HCT116 (cell line): ENCODE measurements around the gene ATRN. TPM values are rescaled to one million over a fixed set of nuclear protein-coding genes. Genes with fewer than 3 reads are reported as not detected.

Experiments used
- ATAC-seq: fragments of 200-7000 bp; cut with Tn5 transposase; 2 replicates; pipeline ENCODE4 v1.9.1; 2020; ENCODE audit warnings: mild to moderate bottlenecking, moderate library complexity
- BruUV-seq: library from RNA; stranded (reverse); fragments of 400-500 nt; replicated peaks from 2 replicates; lab custom pipeline; 2021; lab: Mats Ljungman, UMichigan
- CTCF ChIA-PET: fragments of 300-600 bp; sonication (Branson Sonifier 250); formaldehyde crosslinking; loops from one replicate; lab custom pipeline; 2021; ENCODE audit warnings: antibody characterized with exemption; lab: Charles Lee
- POLR2A ChIA-PET: fragments of 300-600, 350-600 bp; sonication (Branson Sonifier 250); formaldehyde crosslinking; loops from one replicate; lab custom pipeline; 2021; ENCODE audit warnings: antibody characterized with exemption; lab: Charles Lee
- RAD21 ChIA-PET, 2 experiments: fragments of 300-600 bp; sonication (Branson Sonifier 250); formaldehyde crosslinking; loops; one replicate each; lab custom pipeline; 2023; ENCODE audit warnings: low total read pairs in 2 of 2; ENCODE audit not compliant: uncharacterized antibody in 2 of 2, unreplicated experiment in 2 of 2, low non-redundant PET in 1 of 2; lab: Charles Lee
- DNase-seq: peaks from one replicate; pipeline ENCODE4 v3.0.0-alpha.2; 2010; ENCODE audit warnings: low read depth, low spot score
- H2AFZ ChIP-seq: fragments of 200-600 bp; shearing (Covaris generic), sonication (generic); 2 replicates; pipeline ENCODE4 v1.6.1; 2017; ENCODE audit warnings: low read depth, mixed run types, mixed read lengths, antibody characterized with exemption, low read length; ENCODE audit not compliant: poor library complexity, severe bottlenecking
- H3K27ac ChIP-seq: 2 replicates; pipeline ENCODE4 v1.5.1; 2012; ENCODE audit warnings: low read depth, low read length
- H3K27me3 ChIP-seq: fragments of 200-600 bp; sonication (generic); 2 replicates; pipeline ENCODE4 v1.6.1; 2016; ENCODE audit warnings: mixed run types, low read length, mixed read lengths; ENCODE audit not compliant: insufficient read depth
- H3K36me3 ChIP-seq, 2 experiments: fragments of 200-500 bp in 1 of 2; fragments of 200-600 bp in 1 of 2; sonication (Bioruptor generic) in 1 of 2; sonication (generic) in 1 of 2; 2 replicates each; pipeline versions ENCODE4 v1.5.1 to v1.6.1; 2014 to 2016; ENCODE audit warnings: low read length in 2 of 2, inconsistent platforms in 1 of 2, mixed read lengths in 1 of 2, mixed run types in 1 of 2; ENCODE audit not compliant: insufficient read depth in 2 of 2, control insufficient read depth in 1 of 2
- H3K4me1 ChIP-seq, 2 experiments: fragments of 200-600 bp in 1 of 2; sonication (generic) in 1 of 2; 2 replicates each; pipeline versions ENCODE4 v1.5.1 to v1.6.1; 2012 to 2017; ENCODE audit warnings: low read length in 2 of 2, inconsistent platforms in 1 of 2, mild to moderate bottlenecking in 1 of 2, mixed read lengths in 1 of 2, mixed run types in 1 of 2, moderate library complexity in 1 of 2; ENCODE audit not compliant: insufficient read depth in 2 of 2, control insufficient read depth in 1 of 2
- H3K4me2 ChIP-seq: fragments of 200-600 bp; sonication (generic); 2 replicates; pipeline ENCODE4 v1.6.1; 2017; ENCODE audit warnings: mixed run types, low read length, mixed read lengths
- H3K4me3 ChIP-seq, 2 experiments: fragments of 200-600 bp in 1 of 2; sonication (generic) in 1 of 2; replicated peaks in 1 of 2; 2 replicates each; pipeline ENCODE4 v1.5.1; 2011 to 2016; ENCODE audit warnings: low read length in 2 of 2, control low read depth in 1 of 2, low read depth in 1 of 2, mild to moderate bottlenecking in 1 of 2, mixed read lengths in 1 of 2, mixed run types in 1 of 2
- H3K79me2 ChIP-seq: fragments of 200-600 bp; sonication (generic); 2 replicates; pipeline ENCODE4 v1.6.1; 2017; ENCODE audit warnings: mild to moderate bottlenecking, mixed run types, low read length, moderate library complexity, mixed read lengths; ENCODE audit not compliant: insufficient read depth
- H3K9ac ChIP-seq: fragments of 200-600 bp; sonication (generic); 2 replicates; pipeline ENCODE4 v1.6.1; 2016; ENCODE audit warnings: low read length, mixed read lengths
- H3K9me2 ChIP-seq: fragments of 200-600 bp; sonication (generic), shearing (Covaris generic); 2 replicates; pipeline ENCODE4 v1.6.1; 2017; ENCODE audit warnings: mixed run types, mild to moderate bottlenecking, moderate library complexity; ENCODE audit not compliant: insufficient read depth
- H3K9me3 ChIP-seq, 2 experiments: fragments of 200-500 bp in 1 of 2; fragments of 200-600 bp in 1 of 2; sonication (Bioruptor generic) in 1 of 2; sonication (generic) in 1 of 2; 2 replicates each; pipeline ENCODE4 v1.6.1; 2014 to 2017; ENCODE audit warnings: low read length in 2 of 2, mixed read lengths in 2 of 2, inconsistent platforms in 1 of 2, low read depth in 1 of 2, mild to moderate bottlenecking in 1 of 2, mixed run types in 1 of 2, moderate library complexity in 1 of 2; ENCODE audit not compliant: control insufficient read depth in 1 of 2, insufficient read depth in 1 of 2
- H4K20me1 ChIP-seq: fragments of 200-600 bp; sonication (generic), shearing (Covaris generic); 2 replicates; pipeline ENCODE4 v1.6.1; 2017; ENCODE audit warnings: mixed run types, mild to moderate bottlenecking, moderate library complexity; ENCODE audit not compliant: insufficient read depth
- CBX3 ChIP-seq: IDR thresholded peaks from 2 replicates; pipeline ENCODE4 v1.6.1; 2012; ENCODE audit warnings: low read depth
- CEBPB ChIP-seq: IDR thresholded peaks from 2 replicates; pipeline ENCODE4 v1.6.1; 2012; ENCODE audit warnings: low read depth
- EGR1 ChIP-seq: IDR thresholded peaks from 2 replicates; pipeline ENCODE4 v1.6.1; 2012; ENCODE audit warnings: low read depth
- EZH2 ChIP-seq: fragments of 200-600 bp; sonication (generic); IDR thresholded peaks from 2 replicates; pipeline ENCODE4 v1.6.1; 2017; ENCODE audit warnings: antibody characterized with exemption, mixed run types
- FOSL1 ChIP-seq: IDR thresholded peaks from 2 replicates; pipeline ENCODE4 v1.6.1; 2012; ENCODE audit warnings: low read depth
- JUND ChIP-seq: IDR thresholded peaks from 2 replicates; pipeline ENCODE4 v1.6.1; 2012
- POLR2A ChIP-seq: IDR thresholded peaks from 2 replicates; pipeline ENCODE4 v1.7.0; 2011; ENCODE audit warnings: borderline replicate concordance; ENCODE audit not compliant: insufficient read depth, insufficient read length; ENCODE audit errors: extremely low read depth
- RAD21 ChIP-seq: IDR thresholded peaks from 2 replicates; pipeline ENCODE4 v1.6.1; 2012; ENCODE audit warnings: low read depth, mild to moderate bottlenecking
- SIN3A ChIP-seq: IDR thresholded peaks from 2 replicates; pipeline ENCODE4 v1.6.1; 2012; ENCODE audit warnings: low read depth
- SRF ChIP-seq: IDR thresholded peaks from 2 replicates; pipeline ENCODE4 v1.6.1; 2012; ENCODE audit warnings: low read depth
- YY1 ChIP-seq: IDR thresholded peaks from 2 replicates; pipeline ENCODE4 v1.6.1; 2011; ENCODE audit warnings: low read length, low read depth, moderate library complexity, mild to moderate bottlenecking; ENCODE audit not compliant: insufficient replicate concordance; ENCODE audit errors: extremely low read depth
- ZNF274 ChIP-seq: fragments of 200-500 bp; sonication (Bioruptor generic); IDR thresholded peaks from 2 replicates; pipeline ENCODE4 v1.6.1; 2014; ENCODE audit warnings: mild to moderate bottlenecking, low read depth, low read length, inconsistent platforms
- intact Hi-C: fragments of 100-400 bp; cut with micrococcal nuclease; formaldehyde crosslinking; loops from 2 replicates; pipeline ENCODE4 v1.10.0; 2022
- total RNA-seq: library from RNA; stranded (reverse); gene quantifications from one replicate; pipeline ENCODE4 v1.2.1, GENCODE V29; 2021; ENCODE audit not compliant: unreplicated experiment
- TF ChIP-seq, protein P1 (sequence below): IDR thresholded peaks from 2 replicates; pipeline ENCODE4 v1.6.1; 2011; ENCODE audit warnings: mild to moderate bottlenecking, low read length, moderate library complexity; ENCODE audit not compliant: insufficient replicate concordance; ENCODE audit errors: extremely low read depth
- TF ChIP-seq, protein P2 (sequence below), 3 experiments: fragments of 200-600 bp in 1 of 3; sonication (generic) in 1 of 3; IDR thresholded peaks in 2 of 3; conservative IDR thresholded peaks in 1 of 3; 2 replicates each; pipeline ENCODE4 v1.5.1; 2012 to 2017; ENCODE audit warnings: low read depth in 2 of 3, low read length in 2 of 3, antibody characterized with exemption in 1 of 3, borderline replicate concordance in 1 of 3, control low read depth in 1 of 3, mild to moderate bottlenecking in 1 of 3, mixed read lengths in 1 of 3, mixed run types in 1 of 3, moderate library complexity in 1 of 3; ENCODE audit not compliant: insufficient read depth in 1 of 3

ATRN gene
- total RNA-seq, 1 experiment from 2014 or later = 24.4 TPM

GRCh38 chr20:3483784-3484183, 13.0 kb downstream of the ATRN start:
- no peaks in the 10 kb centered on the region for H3K36me3 ChIP-seq
- H2AFZ ChIP-seq = no peak overlapping the region
- H3K9ac ChIP-seq = no peak overlapping the region
- H3K79me2 ChIP-seq = peaks cover 42% of the 10 kb centered on the region
- peaks cover 4 to 9% of the 10 kb centered on the region in 2 experiments; a peak in 3 of 4 replicates for H3K9me3 ChIP-seq
- ChIA-PET RAD21 (no interaction called here), CTCF (no interaction called here), POLR2A (interaction anchor here (0.6 kb wide), 1 partner anchor 13 kb away, joined by 4 read pairs; the partner anchor contains the start of gene ATRN)
- H3K27ac ChIP-seq = peak overlapping the region; percentile 15; the same call in 1 of the 2 replicates
- ATAC-seq = peak; percentile 61
- intact Hi-C loops = no loop called here
- peaks cover 10 to 26% of the 10 kb centered on the region in 2 experiments for H3K4me1 ChIP-seq
- no peak for DNase-seq
- no TSS peak for BruUV-seq
- TF ChIP-seq POLR2A = no peak
- TF ChIP-seq FOSL1 = peak; percentile 37; the same call in 1 of the 2 replicates
- TF ChIP-seq JUND = no peak
- TF ChIP-seq CEBPB = peak; percentile 32; the same call in 1 of the 2 replicates
- no peak overlapping the region; a peak in 1 of 4 replicates for H3K4me3 ChIP-seq
- H3K27me3 ChIP-seq = no peaks in the 10 kb centered on the region
- H4K20me1 ChIP-seq = no peaks in the 10 kb centered on the region
- H3K9me2 ChIP-seq = no peaks in the 10 kb centered on the region
- peak overlapping the region; percentile 44 for H3K4me2 ChIP-seq

- no peak overlapping the region for H2AFZ ChIP-seq
- no peaks in the 10 kb centered on the region for H3K9me2 ChIP-seq
- no peak overlapping the region for H3K27ac ChIP-seq
- no peaks in the 10 kb centered on the region for H3K27me3 ChIP-seq
- no peak overlapping the region for H3K9ac ChIP-seq
- ChIA-PET POLR2A (no interaction called here), CTCF (no interaction called here), RAD21 (no interaction called here)
- no peaks in the 10 kb centered on the region for H4K20me1 ChIP-seq
- DNase-seq (no peak), ATAC-seq (no peak)
- no peak overlapping the region for H3K4me3 ChIP-seq
- peaks cover 42% of the 10 kb centered on the region for H3K79me2 ChIP-seq
- H3K4me2 ChIP-seq = no peak overlapping the region
- no peaks in the 10 kb centered on the region for H3K36me3 ChIP-seq
- no TSS peak for BruUV-seq
- intact Hi-C loops = no loop called here
- H3K9me3 ChIP-seq = peaks cover 4 to 9% of the 10 kb centered on the region in 2 experiments; a peak in 3 of 4 replicates
- peaks cover 10 to 17% of the 10 kb centered on the region in 2 experiments for H3K4me1 ChIP-seq
- TF ChIP-seq SRF = no peak
- no peak for TF ChIP-seq SIN3A
- TF ChIP-seq EGR1 = no peak
- TF ChIP-seq YY1 = no peak
- TF ChIP-seq JUND = no peak
- no peak for TF ChIP-seq CEBPB
- TF ChIP-seq POLR2A = no peak
- TF ChIP-seq, protein P1, sequence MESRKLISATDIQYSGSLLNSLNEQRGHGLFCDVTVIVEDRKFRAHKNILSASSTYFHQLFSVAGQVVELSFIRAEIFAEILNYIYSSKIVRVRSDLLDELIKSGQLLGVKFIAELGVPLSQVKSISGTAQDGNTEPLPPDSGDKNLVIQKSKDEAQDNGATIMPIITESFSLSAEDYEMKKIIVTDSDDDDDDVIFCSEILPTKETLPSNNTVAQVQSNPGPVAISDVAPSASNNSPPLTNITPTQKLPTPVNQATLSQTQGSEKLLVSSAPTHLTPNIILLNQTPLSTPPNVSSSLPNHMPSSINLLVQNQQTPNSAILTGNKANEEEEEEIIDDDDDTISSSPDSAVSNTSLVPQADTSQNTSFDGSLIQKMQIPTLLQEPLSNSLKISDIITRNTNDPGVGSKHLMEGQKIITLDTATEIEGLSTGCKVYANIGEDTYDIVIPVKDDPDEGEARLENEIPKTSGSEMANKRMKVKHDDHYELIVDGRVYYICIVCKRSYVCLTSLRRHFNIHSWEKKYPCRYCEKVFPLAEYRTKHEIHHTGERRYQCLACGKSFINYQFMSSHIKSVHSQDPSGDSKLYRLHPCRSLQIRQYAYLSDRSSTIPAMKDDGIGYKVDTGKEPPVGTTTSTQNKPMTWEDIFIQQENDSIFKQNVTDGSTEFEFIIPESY = no peak
- no peak for TF ChIP-seq EZH2
- TF ChIP-seq, protein P2, sequence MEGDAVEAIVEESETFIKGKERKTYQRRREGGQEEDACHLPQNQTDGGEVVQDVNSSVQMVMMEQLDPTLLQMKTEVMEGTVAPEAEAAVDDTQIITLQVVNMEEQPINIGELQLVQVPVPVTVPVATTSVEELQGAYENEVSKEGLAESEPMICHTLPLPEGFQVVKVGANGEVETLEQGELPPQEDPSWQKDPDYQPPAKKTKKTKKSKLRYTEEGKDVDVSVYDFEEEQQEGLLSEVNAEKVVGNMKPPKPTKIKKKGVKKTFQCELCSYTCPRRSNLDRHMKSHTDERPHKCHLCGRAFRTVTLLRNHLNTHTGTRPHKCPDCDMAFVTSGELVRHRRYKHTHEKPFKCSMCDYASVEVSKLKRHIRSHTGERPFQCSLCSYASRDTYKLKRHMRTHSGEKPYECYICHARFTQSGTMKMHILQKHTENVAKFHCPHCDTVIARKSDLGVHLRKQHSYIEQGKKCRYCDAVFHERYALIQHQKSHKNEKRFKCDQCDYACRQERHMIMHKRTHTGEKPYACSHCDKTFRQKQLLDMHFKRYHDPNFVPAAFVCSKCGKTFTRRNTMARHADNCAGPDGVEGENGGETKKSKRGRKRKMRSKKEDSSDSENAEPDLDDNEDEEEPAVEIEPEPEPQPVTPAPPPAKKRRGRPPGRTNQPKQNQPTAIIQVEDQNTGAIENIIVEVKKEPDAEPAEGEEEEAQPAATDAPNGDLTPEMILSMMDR (IDR thresholded peaks at IDR 0.05 in 2 of 3, conservative IDR thresholded peaks at IDR 0.05 in 1 of 3; ENCODE audit: borderline replicate concordance in 1 of 3, insufficient read depth in 1 of 3, low read depth in 2 of 3, low read length in 2 of 3) = no peak
- TF ChIP-seq ZNF274 = no peak
- TF ChIP-seq RAD21 = no peak
- no peak for TF ChIP-seq CBX3
Measured at GRCh38 chr20:3485913-3486312, 15.1 kb downstream of the ATRN start.
